ENCODE data around the gene PHLDA1.

GRCh38 chr12:75981247-75982168 lies 50.1 kb downstream of the PHLDA1 start:
- TF ChIP-seq EZH2phosphoT487 (IDR thresholded peaks at IDR 0.05; ENCODE audit: borderline replicate concordance, low read length), result no peak
- no peak for TF ChIP-seq CTCF (conservative IDR thresholded peaks at IDR 0.05; ENCODE audit: low read depth, low read length)
- TF ChIP-seq EZH2 (IDR thresholded peaks at IDR 0.05; ENCODE audit: low read length, unreplicated experiment), result no peak

All from PC-3 (cell line).